ENCODE measurements around the gene AHI1.

DNA sequence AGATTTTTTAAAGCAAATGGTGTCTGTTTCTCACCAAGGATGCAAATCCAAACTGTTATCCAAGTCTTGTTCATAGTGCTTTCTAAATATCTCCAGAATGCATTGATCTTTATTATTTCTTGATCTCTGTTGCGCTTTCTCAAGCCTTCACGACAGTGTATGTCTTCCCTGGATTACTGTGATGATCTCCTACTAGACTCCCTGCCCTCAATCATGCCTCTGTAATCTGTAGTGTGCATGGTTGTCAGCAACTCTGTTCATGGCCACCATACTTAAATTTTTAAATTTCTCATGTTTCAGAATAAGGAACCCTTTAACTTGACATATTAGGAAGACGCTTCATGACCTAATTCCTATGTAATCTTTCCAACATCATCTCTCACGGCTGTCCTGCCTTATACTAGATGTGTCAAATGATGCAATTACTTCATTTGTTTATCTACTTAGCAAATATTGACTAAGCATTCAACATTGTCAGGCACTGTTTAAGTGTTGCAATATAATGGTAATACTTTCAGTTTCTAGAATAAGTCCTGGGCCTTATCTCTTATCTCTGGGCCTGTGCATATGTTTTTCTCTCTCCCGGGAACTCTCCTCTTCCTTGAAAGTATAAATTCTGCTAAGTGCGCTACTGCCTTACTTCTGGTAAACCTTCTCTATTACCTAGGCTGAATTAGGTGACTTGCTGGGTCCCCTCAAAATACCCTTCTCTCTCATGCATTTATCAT is 25.6 kb upstream of the AHI1 start:
- TF ChIP-seq, protein P1, sequence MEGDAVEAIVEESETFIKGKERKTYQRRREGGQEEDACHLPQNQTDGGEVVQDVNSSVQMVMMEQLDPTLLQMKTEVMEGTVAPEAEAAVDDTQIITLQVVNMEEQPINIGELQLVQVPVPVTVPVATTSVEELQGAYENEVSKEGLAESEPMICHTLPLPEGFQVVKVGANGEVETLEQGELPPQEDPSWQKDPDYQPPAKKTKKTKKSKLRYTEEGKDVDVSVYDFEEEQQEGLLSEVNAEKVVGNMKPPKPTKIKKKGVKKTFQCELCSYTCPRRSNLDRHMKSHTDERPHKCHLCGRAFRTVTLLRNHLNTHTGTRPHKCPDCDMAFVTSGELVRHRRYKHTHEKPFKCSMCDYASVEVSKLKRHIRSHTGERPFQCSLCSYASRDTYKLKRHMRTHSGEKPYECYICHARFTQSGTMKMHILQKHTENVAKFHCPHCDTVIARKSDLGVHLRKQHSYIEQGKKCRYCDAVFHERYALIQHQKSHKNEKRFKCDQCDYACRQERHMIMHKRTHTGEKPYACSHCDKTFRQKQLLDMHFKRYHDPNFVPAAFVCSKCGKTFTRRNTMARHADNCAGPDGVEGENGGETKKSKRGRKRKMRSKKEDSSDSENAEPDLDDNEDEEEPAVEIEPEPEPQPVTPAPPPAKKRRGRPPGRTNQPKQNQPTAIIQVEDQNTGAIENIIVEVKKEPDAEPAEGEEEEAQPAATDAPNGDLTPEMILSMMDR (IDR thresholded peaks at IDR 0.05; ENCODE audit: low read length): no peak
- TF ChIP-seq EZH2 (optimal IDR thresholded peaks at IDR 0.05; ENCODE audit: low read depth, low read length): no peak
- no peak for TF ChIP-seq EZH2phosphoT487 (IDR thresholded peaks at IDR 0.05; ENCODE audit: low read length)
